Endothelial cell of hepatic sinusoid (primary cell): ENCODE data around the gene SIX3.

Experiments
- in situ Hi-C: cut with HindIII; loops from 2 replicates; pipeline ENCODE4 v1.10.0; 2017; ENCODE audit warnings: low sequenced_read_pairs

Gene SIX3

DNA sequence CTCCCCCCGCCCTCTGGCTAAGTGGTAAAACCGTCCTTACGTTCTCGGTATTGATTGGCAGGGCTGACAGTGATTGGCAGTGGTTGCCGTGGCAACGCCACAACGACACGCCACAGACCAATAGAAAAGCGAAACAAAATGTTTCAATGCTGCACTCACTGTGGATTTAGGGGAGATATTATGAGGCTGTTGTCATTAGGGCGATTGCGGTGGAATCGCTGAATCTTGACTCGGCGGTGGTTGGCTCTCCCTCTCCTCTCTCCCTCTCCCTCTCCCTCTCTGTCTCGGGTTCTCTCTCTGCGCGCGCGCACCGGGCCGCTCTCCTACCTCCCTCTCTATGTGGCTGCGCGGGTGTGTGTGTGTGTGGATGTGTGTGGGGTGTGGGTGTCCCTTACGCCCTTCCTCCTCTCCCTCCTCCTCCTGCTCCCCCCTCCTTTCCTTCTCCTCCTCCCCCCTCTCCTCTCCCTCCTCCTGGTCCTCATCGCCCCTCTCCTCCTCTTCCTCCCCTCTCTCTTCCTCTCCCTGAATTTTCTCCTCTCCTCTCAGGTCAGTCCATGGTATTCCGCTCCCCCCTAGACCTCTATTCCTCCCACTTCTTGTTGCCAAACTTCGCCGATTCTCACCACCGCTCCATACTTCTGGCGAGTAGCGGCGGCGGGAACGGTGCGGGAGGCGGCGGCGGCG lies at the start of gene SIX3:
SIX3 (plus strand) TSS at position 152 of the 684 bp plus-strand sequence; CDS start at position 555, 403 bp downstream.
- in situ Hi-C loops: no loop called here

DNA sequence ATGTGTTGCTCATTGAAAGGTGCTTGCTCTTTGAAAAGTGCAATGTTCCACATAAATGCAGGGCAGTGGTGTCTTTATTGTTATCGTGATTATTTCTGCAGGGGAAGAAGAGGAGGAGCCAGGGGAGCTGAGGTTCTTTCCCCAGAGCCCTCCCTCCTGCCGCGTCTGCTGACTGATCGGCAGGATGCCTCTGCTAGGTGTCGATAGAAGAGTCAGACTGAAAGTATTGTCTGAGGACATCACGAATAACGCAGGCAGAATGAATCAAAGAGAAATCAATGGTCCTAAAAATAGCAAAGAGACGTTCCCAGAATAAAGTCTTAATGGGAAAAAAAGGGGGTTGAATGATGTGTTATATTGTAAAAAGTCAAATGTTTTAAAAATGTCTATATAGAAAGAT lies 47.4 kb upstream of the SIX3 start:
- in situ Hi-C loops: no loop called here

DNA sequence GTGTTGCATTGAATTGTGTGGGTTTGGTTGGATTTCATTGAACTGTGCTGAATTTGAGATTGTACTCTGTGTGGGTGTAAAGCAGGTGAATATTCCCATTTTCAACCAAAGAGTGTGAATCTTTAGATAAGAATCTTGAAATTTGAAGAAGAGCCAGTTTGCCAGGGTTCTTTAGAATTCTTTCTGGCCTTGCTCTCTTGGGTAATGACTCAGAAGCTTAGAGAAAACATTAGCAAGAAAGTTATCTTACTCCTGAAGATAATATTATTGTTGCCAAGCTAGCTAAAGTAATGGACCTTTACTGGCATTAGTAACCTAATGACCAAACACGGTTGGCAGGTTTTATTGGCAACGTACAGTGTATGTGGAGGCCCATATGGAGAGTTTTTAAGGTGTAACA lies 46.4 kb upstream of the SIX3 start:
- in situ Hi-C loops: no loop called here

DNA sequence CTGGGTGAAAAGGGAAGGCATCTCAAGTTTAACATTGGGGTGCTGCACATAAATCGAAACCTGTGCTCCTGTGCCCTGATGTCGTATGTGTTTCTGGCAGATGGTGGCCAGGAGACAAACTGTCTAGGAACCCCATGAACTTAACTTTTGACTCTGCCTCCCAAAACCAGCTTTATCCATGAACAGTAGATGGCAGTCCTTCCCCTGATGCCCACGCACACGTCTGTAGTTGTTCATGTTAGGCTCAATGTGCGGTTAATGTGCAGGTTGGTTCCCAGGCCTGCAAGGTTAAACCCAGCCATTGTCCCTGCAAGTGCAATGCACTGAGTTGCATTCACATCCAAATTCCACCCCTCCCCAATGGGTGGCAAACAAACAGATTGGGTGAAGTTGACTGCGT lies 44.1 kb upstream of the SIX3 start:
- in situ Hi-C loops: no loop called here

DNA sequence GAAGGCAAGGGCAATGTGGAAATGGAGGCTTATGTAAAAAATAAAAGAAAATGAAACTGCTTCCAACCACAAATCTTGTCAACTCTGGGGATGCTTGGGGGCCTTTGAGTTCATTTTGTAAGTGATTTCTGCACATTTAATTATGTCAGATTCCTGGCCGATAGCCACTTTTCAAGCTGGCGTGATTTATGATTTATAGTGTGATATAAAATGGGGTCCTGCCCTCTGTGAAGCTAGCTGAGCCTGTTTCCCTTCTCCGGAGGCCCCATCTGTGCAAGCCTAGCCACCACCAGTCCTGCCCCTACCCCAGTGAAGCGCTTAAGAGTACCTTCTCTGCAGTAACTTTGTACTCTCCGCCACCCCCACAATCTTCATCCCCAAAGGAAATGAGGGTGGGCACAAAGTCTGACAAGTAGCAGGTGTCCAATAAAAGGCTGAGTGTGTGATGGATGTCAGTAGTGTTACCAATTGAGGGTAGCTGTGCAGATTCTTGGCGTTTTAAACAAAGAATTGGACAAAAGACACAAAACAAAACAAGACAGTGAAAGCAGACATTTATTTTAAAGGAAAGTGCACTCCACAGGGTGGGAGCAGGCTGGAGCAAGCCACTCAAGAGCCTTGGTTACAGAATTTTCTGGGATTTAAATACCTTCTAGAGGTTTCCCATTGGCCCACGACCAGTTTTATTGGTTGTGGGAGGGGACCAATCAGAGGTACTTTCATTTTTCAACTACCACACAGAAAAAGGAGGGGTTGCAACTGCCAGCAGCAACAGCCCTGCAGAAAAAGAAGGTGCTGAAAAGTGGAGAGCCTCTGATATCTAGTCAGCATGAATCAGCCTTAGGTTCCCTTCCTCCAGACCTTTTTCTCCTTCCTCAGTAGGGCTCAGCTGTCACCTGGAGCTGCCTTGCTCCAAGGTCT lies 39.0 kb upstream of the SIX3 start:
- in situ Hi-C loops: no loop called here

DNA sequence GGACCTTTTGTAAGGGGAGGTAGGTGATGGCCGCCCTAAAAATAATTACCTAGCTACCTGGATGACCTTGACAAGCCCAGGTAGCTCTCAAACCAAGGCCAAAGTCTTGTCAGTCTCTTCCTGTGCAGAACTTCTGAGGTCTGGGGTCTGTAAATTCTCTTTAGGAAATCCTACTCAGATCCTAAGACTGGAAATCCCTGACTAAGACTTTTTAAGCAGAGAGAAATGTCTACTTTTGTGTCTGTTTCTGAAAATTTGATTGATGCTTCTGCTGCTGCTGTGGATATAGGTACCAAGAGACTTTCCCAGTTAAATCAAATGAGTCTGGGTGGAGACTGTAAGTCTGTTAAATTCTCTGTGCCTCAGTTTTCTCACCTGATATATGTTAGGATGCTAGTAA lies 36.9 kb upstream of the SIX3 start:
- in situ Hi-C loops: no loop called here

DNA sequence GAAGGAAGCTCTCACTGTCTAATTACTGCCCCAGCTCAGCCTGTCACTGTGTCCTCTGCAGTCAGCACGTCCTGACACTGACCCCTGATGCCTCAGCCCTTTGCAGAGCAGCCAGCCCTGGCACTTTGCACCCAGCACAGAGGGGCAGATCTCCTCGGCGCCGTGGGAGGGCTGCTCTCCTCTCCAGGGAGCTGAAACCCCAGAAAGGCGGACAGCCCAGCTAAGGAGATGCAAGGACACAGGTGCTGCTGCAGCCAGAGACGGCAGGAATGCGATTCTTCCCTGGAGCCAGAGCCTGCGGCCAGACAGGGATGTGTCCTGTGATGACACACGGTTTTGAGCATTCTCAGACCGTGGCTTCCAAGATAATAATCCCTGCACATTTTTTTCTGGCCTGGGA lies 34.5 kb upstream of the SIX3 start:
- in situ Hi-C loops: no loop called here

DNA sequence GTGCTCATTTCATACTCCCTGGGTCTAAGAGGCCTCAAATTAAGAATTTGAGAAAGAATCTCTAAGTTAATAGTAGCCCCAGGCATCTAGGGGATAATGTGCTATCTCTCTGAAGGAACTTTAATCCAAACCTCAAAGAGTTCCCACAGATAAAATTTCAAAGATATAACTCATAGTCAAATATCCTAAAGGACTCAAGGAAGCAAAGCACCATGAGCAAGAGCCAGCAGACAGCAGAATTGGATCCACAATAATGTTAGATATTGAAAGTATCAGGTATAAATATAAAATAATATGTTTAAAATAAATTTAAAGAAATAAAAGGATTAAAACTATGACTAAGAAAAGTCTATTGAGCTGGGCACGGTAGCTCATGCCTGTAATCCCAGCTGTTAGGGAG lies 31.7 kb upstream of the SIX3 start:
- in situ Hi-C loops: loop anchor here (5.0 kb wide), 1 partner anchor 73 kb away; no protein-coding TSS in a partner anchor

DNA sequence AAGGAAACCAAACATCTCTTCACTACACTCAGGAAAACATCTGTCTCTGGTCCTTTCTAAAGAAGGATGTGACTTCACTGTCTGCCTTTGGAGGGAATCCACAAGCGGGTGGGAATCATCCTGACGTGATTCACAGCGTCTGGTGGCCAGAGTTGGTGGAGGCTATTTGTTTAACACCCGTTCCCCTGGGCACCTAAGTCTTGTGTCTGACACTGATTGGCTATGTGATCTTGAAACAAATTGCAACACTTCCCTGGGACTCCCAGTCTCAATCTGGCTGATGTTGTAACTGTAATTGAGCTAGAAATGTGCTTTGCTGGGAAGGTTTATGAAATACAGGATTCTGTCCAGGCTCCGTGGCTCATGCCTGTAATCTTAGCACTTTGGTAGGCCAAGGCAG lies 28.8 kb upstream of the SIX3 start:
- in situ Hi-C loops: loop anchor here (5.0 kb wide), 1 partner anchor 75 kb away; no protein-coding TSS in a partner anchor

DNA sequence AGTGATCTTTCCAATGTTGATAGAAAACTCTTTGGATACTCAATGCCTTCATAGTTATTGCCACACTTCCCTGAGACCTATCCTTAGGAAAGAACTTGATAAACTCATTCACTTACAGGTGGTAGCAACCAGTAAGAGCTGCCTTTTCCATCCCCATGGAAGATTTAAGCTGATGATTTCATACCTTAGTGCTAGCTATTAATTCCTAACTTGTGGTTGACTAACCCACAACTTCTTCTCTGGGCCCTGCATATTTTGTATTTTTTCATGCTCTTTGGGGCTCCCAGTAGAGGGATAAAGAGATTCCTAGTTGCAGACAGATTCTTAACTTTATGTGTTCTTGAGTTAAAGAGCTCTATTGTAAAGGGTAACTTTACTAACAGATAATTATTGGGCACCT lies 25.2 kb upstream of the SIX3 start:
- in situ Hi-C loops: no loop called here

DNA sequence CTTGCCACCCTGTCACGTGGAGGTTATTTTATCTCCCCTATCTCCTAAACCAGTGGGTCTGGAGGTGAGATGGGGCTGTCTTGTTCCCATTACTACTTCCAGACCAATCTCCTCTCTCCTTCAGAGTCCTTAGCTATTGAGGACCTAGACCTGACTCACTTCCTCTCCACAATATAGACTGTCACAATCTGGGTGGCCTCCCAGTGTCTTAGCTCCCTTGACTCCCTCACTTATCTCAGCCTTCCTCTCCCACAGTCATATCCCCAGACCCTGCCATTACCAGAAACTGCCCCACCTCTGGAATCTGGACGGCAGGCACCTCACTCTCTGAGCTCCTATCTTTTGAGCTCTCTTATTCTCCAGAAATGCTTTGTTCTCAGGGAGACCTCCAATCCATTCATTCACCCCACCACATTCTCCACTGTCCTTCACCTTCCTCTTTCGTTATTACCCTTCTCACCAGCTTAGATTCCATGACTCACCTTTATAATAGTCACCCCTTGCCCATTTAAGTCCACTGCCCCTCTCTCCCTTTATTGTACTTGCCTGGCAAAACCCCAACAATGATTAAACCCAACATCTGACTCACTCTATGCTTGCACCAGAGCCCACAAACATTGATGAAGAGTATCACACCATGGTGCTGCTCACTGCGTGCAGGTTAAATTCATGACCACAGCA lies 23.3 kb upstream of the SIX3 start:
- in situ Hi-C loops: no loop called here

DNA sequence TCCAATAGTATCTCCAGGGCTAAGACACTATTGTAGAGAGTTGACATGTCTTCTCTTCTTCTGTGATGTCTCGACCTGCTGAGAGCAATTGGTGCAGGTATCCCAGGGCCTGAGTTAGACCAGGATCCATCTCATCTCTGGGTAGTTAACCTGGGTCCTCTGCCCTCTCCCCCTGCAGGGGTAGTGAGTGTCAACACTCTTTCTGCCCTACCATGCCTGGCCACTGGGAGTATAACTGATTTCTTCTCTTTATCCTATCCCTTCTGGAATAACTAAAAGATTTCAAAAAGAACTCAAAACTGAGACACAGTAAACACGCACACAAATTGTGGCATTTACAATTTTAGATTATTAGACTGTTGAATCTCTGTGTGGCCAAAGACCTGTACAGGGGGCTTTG lies 20.8 kb upstream of the SIX3 start:
- in situ Hi-C loops: no loop called here

DNA sequence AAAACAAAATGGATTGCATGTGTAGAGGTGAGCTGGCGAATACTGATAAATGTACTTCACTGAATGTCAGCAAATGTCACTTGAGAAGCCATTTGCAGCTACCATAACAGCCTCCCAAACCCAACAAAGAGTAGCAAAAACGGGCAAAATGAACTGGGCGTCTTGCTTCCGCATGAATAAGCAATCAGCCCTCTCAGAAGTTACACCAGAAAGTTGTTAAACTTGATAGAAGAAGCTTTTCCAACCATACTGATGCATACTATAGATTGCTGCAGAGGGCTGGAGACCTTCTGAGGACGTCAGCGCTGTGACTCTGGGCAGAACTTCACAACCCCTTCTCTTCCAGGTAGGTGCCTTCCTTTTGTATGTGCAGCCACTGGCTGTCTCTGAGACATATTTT lies 18.7 kb upstream of the SIX3 start:
- in situ Hi-C loops: no loop called here

DNA sequence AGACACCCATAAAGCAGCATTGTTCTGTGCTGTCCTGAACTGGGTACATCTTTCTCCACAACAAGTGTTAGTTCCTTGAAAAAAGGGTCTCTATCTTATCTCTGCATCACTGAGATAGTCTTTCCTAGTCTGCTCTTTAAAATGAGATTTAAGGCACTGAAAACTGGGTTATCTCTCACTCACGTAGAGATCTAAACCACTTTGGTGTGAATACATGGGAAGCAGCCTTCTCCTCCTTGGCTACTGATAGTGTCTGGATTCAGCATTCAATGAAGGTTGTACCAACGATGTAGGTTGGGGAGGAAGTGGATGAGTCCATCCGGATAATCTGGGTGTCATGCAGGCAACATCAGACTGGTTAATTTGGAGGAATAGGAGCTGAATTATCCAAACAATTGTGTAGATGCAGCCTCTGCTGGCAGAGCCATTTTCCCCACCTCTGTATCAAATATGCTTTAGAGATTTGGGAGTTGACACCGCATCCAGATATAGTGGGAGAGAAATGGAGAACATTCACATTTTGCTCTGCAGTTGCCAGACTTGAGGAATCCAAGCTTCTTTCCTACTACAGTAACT lies 15.9 kb upstream of the SIX3 start:
- in situ Hi-C loops: no loop called here

DNA sequence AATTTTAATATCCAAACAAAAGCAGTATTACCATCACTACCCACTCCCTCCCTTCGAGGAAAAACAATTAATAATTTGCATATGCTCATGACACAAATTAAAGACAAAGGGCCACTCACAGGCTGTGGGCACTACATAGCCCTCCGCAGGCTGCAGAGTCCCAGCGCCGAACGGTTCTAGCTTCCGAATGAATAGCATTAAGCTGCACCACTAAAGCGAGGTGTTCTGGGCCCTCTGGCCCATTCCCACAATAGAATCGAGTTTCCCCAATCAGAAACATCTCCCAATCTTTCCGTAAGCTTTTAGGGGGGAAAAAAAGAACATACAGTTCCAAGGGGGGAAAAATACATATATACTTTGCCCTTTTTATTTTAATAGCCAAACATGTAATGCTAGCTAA lies 14.5 kb upstream of the SIX3 start:
- in situ Hi-C loops: no loop called here

DNA sequence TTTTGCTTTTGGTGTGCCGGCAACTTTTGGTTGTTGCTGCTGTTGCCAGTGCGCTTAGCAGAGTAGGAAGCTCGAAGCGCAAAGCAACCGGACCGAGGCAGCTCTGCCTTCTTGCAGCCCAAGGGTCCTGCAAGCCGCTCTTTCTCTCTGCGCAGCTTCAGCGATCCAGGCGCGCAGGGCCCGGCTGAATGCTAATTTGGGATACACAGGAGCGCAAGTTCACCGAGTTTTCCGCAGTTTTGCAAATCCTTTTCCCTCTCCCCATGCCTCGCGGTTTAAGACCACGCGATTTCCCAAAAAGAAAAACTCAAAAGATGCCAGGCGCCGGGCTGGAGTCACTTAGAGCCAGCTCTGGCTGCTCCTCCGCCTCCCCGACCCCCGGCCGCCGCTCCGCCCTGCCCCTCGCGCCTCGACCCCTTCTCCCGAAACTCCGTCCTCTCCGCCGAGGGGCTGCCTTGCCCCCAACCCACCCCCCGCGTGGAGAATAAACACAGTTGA lies 13.5 kb upstream of the SIX3 start:
- in situ Hi-C loops: no loop called here

DNA sequence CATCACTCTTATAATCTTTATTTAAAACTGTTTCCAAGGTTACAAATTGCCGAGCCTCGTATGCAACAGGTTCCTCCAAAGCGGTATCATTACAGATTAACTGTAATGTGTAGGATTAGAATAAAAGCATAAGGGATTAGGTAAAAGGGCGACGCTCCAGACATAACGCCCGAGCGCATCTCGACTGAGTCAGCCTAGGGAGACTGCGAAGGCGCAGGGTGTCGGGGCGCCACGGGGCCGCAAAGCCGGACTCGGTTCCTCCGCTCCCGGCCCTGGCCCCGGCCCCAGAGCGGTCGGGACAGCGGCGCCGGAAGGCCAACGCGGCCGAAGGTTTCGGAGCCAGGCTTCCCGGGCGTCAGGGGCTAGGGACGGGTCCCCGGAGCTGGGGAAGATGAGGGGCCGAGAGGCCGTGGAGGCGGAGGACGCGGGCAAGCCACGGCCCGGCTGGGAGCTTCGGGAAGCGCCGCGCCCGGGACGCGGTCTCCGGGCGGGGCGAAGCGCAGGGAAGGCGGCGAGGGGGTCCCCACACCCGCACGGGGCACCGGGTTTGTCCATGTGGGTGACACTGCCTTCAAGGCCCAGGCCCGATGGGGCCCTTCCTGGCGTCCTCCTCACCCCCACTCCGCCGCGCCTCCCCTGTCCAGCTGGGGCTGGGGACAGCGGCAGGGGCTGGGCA lies 12.9 kb upstream of the SIX3 start:
- in situ Hi-C loops: no loop called here

DNA sequence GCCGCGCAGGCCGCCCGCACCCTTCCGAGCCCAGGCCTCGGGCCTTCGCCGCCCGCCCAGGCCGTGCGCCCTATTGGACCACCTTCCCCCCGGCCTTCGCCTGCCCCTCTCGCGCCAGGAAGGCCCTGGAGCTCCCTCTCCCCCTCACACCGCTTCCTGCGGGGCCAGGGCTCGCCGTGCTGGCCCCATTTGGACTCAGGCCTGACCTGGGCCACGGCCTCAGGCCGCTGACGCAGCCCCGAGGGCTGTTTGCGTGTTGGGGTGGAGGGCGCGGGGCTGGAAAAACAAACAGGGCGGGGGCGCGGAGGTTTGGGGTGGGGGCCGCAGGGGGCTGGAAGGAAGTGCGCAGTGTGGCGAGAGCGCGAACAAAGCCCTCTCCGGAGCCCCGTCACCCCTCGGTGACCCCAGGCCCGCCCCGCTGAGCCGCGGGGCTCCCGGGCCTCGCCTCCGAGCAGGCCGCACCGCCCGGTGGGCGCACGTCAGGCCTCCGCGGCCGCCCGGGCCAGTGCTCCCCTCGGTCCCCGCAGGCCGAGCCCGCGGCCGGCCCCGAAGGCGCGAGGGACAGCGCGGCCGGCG lies 12.3 kb upstream of the SIX3 start:
- in situ Hi-C loops: no loop called here

DNA sequence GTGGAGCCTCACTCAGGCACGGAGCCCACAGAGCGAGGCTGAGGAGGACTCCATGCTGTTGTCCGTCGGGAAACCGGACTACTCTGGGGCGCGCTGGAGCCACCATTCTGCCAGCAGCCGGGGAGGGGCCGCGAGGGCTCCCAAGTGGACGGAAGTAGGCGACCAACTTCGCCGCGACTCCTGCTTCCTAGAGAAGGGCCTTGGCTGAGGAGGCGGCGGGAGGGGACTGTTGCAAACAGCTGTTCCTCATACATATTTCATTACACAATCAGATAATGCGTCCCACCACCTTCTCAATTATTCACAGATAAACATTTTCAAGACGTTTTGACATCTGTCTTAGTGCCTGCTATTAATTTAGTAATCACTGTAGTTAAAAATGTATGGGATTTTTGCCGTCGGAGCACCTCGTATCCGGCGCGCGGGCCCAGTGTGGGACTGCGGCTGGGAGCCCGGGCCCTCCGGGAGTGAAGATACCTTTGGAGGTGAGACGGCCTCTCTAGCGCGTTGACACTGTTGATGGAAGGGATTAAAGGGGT lies 11.7 kb upstream of the SIX3 start:
- in situ Hi-C loops: no loop called here
